ENCODE data around the gene ZSWIM5.
"Not testable (repeated sequence)": the region's sequence is repeated elsewhere in the genome, so short reads cannot be mapped to it uniquely, and the experiment has no call there.

GRCh38 chr1:45001576-45001975 is 204.8 kb downstream of the ZSWIM5 start:
- TF ChIP-seq CTCF, POLR2A, EP300 (IDR thresholded peaks at IDR 0.05): not testable (repeated sequence)

Data from tibial nerve (tissue), 4 donors.